Stimulated activated CD4-positive, alpha-beta T cell treated with anti-CD3 and anti-CD28 coated beads, Interleukin-2, amount 100 ng/mL, for 24 hours (primary cell): Measurements from ENCODE around the gene WHRN.

ENCODE experiments used
- DNase-seq, 2 donors: peaks; one replicate each; pipeline ENCODE4 v3.0.0-alpha.2; 2020

WHRN gene

DNA sequence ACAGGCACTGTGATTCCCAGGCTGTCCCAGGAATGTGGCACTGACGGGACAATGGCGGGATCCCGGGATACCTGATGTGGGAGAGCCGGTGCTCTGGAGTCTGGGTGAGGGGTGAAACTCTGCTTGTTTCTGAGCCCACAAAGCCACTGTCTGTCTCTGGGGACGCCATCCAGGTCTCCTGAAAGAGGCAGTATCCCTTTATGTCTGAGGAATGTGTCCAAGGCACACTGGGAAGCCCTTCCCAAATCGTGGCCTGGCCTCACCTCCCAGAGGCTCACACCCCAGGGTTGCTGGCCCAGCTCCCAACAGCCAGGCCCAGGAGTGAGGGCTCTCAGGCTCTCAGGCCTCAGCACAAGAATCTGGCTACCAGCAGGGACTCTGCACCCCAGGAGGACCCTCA lies 148.5 kb downstream of the WHRN start:
- no peak for DNase-seq

- no peak for DNase-seq
Observed at GRCh38 chr9:114355821-114356220, 149.5 kb downstream of the WHRN start.
